CD8-positive, alpha-beta memory T cell (primary cell): ENCODE measurements around the gene LRRC10. TPM values are rescaled to one million over a fixed set of nuclear protein-coding genes. Genes with fewer than 3 reads are reported as not detected.

Source experiments
- CTCF ChIA-PET: fragments of 350-600 bp; sonication (Branson Sonifier 250); formaldehyde crosslinking; loops from one replicate; lab custom pipeline; 2021; ENCODE audit warnings: antibody characterized with exemption; lab: Charles Lee
- POLR2A ChIA-PET: fragments of 350-600 bp; sonication (Branson Sonifier 250); formaldehyde crosslinking; loops from one replicate; lab custom pipeline; 2021; ENCODE audit warnings: antibody characterized with exemption; lab: Charles Lee
- DNase-seq, 5 donors: peaks; one replicate each; pipeline versions ENCODE4 v3.0.0 to v3.0.0-alpha.2; 2020 to 2022; ENCODE audit warnings: mixed read lengths in 1 of 5
- H3K27ac ChIP-seq: one replicate; pipeline ENCODE4 v1.7.0; 2013; ENCODE audit warnings: low read depth, mild to moderate bottlenecking, low read length, moderate library complexity
- H3K27me3 ChIP-seq: 2 replicates; pipeline ENCODE4 v1.7.0; 2013; ENCODE audit warnings: low read length, mild to moderate bottlenecking; ENCODE audit not compliant: insufficient read depth, poor library complexity, severe bottlenecking
- H3K36me3 ChIP-seq: 2 replicates; pipeline ENCODE4 v1.7.0; 2013; ENCODE audit warnings: mild to moderate bottlenecking, low read length, moderate library complexity; ENCODE audit not compliant: insufficient read depth
- H3K4me1 ChIP-seq: 2 replicates; pipeline ENCODE4 v1.7.0; 2013; ENCODE audit warnings: mild to moderate bottlenecking, low read length, moderate library complexity; ENCODE audit not compliant: insufficient read depth
- H3K4me3 ChIP-seq: 2 replicates; pipeline ENCODE4 v1.7.0; 2013; ENCODE audit warnings: mild to moderate bottlenecking, low read length
- H3K9me3 ChIP-seq: 2 replicates; pipeline ENCODE4 v1.7.0; 2013; ENCODE audit warnings: mild to moderate bottlenecking, low read length
- H3K27ac Mint-ChIP-seq, 8 donors: one replicate each; pipeline ENCODE4 v1.8.0; 2020 to 2021; ENCODE audit warnings: mixed read lengths in 8 of 8, mild to moderate bottlenecking in 6 of 8, inconsistent platforms in 3 of 8, moderate library complexity in 3 of 8
- H3K27me3 Mint-ChIP-seq, 2 donors: one replicate each; pipeline ENCODE4 v1.8.0; 2020 to 2021; ENCODE audit warnings: mixed read lengths in 2 of 2, mild to moderate bottlenecking in 1 of 2, moderate library complexity in 1 of 2
- H3K36me3 Mint-ChIP-seq, 3 donors: one replicate each; pipeline ENCODE4 v1.8.0; 2020 to 2021; ENCODE audit warnings: mixed read lengths in 3 of 3, inconsistent platforms in 1 of 3, mild to moderate bottlenecking in 1 of 3
- H3K4me1 Mint-ChIP-seq, 3 donors: one replicate each; pipeline ENCODE4 v1.8.0; 2020 to 2021; ENCODE audit warnings: mixed read lengths in 3 of 3, inconsistent platforms in 1 of 3, mild to moderate bottlenecking in 1 of 3
- H3K4me3 Mint-ChIP-seq, 7 donors: one replicate each; pipeline ENCODE4 v1.8.0; 2020 to 2021; ENCODE audit warnings: mixed read lengths in 7 of 7, mild to moderate bottlenecking in 6 of 7, moderate library complexity in 4 of 7, inconsistent platforms in 2 of 7
- H3K9me3 Mint-ChIP-seq, 5 donors: one replicate each; pipeline ENCODE4 v1.8.0; 2020 to 2022; ENCODE audit warnings: mixed read lengths in 5 of 5, mild to moderate bottlenecking in 3 of 5, moderate library complexity in 2 of 5, inconsistent platforms in 1 of 5
- polyA plus RNA-seq: library from polyadenylated mRNA; unstranded; fragments of 300-500 nt; fragmentation: Illumina TruSeq; gene quantifications from one replicate; pipeline ENCODE4 v1.2.3, GENCODE V29; 2021
- total RNA-seq, 2 experiments: library from RNA; stranded (reverse); gene quantifications; one replicate each; pipeline ENCODE4 v1.2.3, GENCODE V29; 2021

LRRC10 gene
- total and polyA plus RNA-seq, 3 experiments from 2014 or later = not detected

DNA sequence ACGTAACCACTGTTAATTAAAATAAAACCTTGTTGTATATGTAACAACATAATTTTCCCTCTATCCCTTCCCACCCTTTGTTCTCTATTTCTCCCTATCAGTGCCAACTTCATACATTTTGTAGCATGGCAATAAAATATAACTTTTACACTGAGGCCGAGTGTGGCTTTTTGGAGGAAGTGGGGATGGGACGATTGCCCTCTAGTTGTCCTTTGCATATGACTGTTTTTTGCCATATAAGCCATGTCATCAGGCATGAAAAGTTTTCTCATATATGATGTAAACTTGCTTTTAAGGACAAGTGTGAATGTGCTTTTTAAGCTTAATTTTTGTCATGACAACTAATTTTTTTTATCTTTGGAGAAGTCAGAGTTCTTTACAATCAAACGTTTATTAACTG is 31.7 kb downstream of the LRRC10 start:
- DNase-seq = no peak
- Mint-ChIP-seq H3K4me1 (peaks cover 0 to 2% (median 0%) of the 10 kb centered on the region in 3 donors), H3K4me3 (no peak overlapping the region), H3K27me3 (no peaks in the 10 kb centered on the region), H3K36me3 (peaks cover 0 to 20% (median 10%) of the 10 kb centered on the region in 3 donors), H3K27ac (no peak overlapping the region), H3K9me3 (no peaks in the 10 kb centered on the region)
- H3K27me3 ChIP-seq = no peaks in the 10 kb centered on the region
- ChIA-PET CTCF (interaction anchor here (1.1 kb wide), 1 partner anchor 8 kb away, joined by 4 read pairs; no protein-coding TSS in a partner anchor), POLR2A (no interaction called here)
- H3K36me3 ChIP-seq = peaks cover 3% of the 10 kb centered on the region
- no peak overlapping the region for H3K4me3 ChIP-seq
- H3K27ac ChIP-seq = no peak overlapping the region
- no peaks in the 10 kb centered on the region for H3K9me3 ChIP-seq
- no peaks in the 10 kb centered on the region for H3K4me1 ChIP-seq

GRCh38 chr12:69578283-69578682 is 32.4 kb downstream of the LRRC10 start:
- no peaks in the 10 kb centered on the region for H3K4me1 Mint-ChIP-seq
- ChIA-PET POLR2A (no interaction called here), CTCF (no interaction called here)
- H3K4me3 Mint-ChIP-seq = no peak overlapping the region
- peaks cover 0 to 27% (median 11%) of the 10 kb centered on the region in 3 donors for H3K36me3 Mint-ChIP-seq
- no peak overlapping the region for H3K27ac Mint-ChIP-seq
- no peak for DNase-seq
- H3K9me3 Mint-ChIP-seq = no peaks in the 10 kb centered on the region
- no peak overlapping the region for H3K27ac ChIP-seq
- no peaks in the 10 kb centered on the region for H3K27me3 ChIP-seq
- peaks cover 3% of the 10 kb centered on the region for H3K36me3 ChIP-seq
- H3K4me3 ChIP-seq = no peak overlapping the region
- H3K4me1 ChIP-seq = no peaks in the 10 kb centered on the region
- no peaks in the 10 kb centered on the region for H3K9me3 ChIP-seq
- H3K27me3 Mint-ChIP-seq = no peaks in the 10 kb centered on the region

GRCh38 chr12:69575346-69575745 is 35.4 kb downstream of the LRRC10 start:
- H3K36me3 Mint-ChIP-seq = peaks cover 0 to 47% (median 24%) of the 10 kb centered on the region in 3 donors

GRCh38 chr12:69570545-69571399 is 39.9 kb downstream of the LRRC10 start:
- Mint-ChIP-seq H3K36me3 (peaks cover 0 to 65% (median 26%) of the 10 kb centered on the region in 3 donors), H3K27me3 (no peaks in the 10 kb centered on the region), H3K9me3 (no peaks in the 10 kb centered on the region), H3K27ac (peak overlapping the region in 5 of 8 donors; percentile 6 to 64 (median 26)), H3K4me1 (no peaks in the 10 kb centered on the region), H3K4me3 (no peak overlapping the region)
- no peak overlapping the region for H3K27ac ChIP-seq
- ChIA-PET CTCF (interaction anchor here (0.6 to 3.9 kb wide), 33 partner anchors 8 to 416 kb away, joined by 3 to 35 read pairs (median 4); partner anchors contain the start of gene CPSF6), POLR2A (no interaction called here)
- peaks cover 15% of the 10 kb centered on the region for H3K36me3 ChIP-seq
- H3K4me1 ChIP-seq = no peaks in the 10 kb centered on the region
- peak; percentile 20 to 57 (median 54) for DNase-seq
- H3K4me3 ChIP-seq = no peak overlapping the region
- no peaks in the 10 kb centered on the region for H3K9me3 ChIP-seq
- no peaks in the 10 kb centered on the region for H3K27me3 ChIP-seq

More at GRCh38 chr12:69575346-69575745, 35.4 kb downstream of the LRRC10 start:
- Mint-ChIP-seq H3K27ac (peak overlapping the region in 2 of 8 donors; percentile 30 to 64), H3K27me3 (no peaks in the 10 kb centered on the region), H3K4me3 (no peak overlapping the region), H3K9me3 (no peaks in the 10 kb centered on the region), H3K4me1 (no peaks in the 10 kb centered on the region)
- CTCF ChIA-PET = no interaction called here
- Histone ChIP-seq H3K4me1 (no peaks in the 10 kb centered on the region), H3K27ac (no peak overlapping the region), H3K36me3 (peaks cover 10% of the 10 kb centered on the region), H3K9me3 (no peaks in the 10 kb centered on the region), H3K27me3 (no peaks in the 10 kb centered on the region), H3K4me3 (no peak overlapping the region)
- no peak for DNase-seq
- POLR2A ChIA-PET = no interaction called here

DNA sequence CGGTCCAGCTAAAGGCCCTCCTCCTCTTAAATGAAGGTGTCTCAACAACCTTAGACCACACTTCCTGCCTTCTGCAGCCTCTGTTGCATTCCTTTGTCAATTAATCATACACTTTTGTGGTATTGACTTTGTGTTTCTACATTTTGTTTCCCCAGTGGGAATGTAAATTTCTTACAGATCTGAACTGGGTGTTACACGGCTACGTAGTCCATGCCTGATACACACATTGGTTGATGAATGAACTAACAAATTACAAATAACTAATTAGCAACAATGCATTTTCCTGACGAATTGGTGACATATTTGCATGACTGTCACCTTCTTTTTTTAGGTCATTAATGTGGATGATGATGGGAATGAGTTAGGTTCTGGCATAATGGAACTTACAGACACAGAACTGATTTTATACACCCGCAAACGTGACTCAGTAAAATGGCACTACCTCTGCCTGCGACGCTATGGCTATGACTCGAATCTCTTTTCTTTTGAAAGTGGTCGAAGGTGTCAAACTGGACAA is 40.6 kb downstream of the LRRC10 start:
- no peaks in the 10 kb centered on the region for H3K4me1 Mint-ChIP-seq
- no peaks in the 10 kb centered on the region for H3K9me3 Mint-ChIP-seq
- Histone ChIP-seq H3K4me1 (no peaks in the 10 kb centered on the region), H3K27ac (no peak overlapping the region), H3K9me3 (no peaks in the 10 kb centered on the region), H3K36me3 (peaks cover 15% of the 10 kb centered on the region), H3K27me3 (no peaks in the 10 kb centered on the region), H3K4me3 (no peak overlapping the region)
- CTCF ChIA-PET = interaction anchor here (0.6 to 3.9 kb wide), 20 partner anchors 9 to 415 kb away, joined by 3 to 35 read pairs (median 4); partner anchors contain the start of gene CPSF6
- H3K36me3 Mint-ChIP-seq = peaks cover 0 to 58% (median 26%) of the 10 kb centered on the region in 3 donors
- POLR2A ChIA-PET = interaction anchor here (0.5 kb wide), 1 partner anchor 213 kb away, joined by 6 read pairs; no protein-coding TSS in a partner anchor
- H3K27me3 Mint-ChIP-seq = no peaks in the 10 kb centered on the region
- DNase-seq = no peak
- H3K4me3 Mint-ChIP-seq = no peak overlapping the region
- peak overlapping the region in 7 of 8 donors; percentile 5 to 79 (median 51) for H3K27ac Mint-ChIP-seq

DNA sequence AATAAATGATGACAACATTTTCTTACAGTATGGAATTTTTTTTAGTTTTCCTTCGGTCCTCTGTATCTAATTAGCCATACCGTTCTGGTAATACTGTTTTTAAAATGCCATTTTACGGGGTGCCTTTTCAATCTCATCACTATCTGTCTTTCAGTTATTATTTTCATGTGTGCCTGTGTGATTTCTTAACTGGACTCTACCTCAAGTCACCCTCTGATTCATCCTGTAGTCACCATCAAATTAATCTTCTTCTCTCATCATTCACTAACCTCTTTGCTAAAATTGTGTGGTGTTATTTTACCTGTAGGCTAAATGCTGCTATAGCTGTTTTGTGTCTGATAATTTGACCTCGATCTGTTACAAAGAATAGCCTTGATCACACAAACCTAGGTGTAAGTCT is 41.5 kb downstream of the LRRC10 start:
- H3K4me3 ChIP-seq = no peak overlapping the region
- Mint-ChIP-seq H3K27me3 (no peaks in the 10 kb centered on the region), H3K4me3 (no peak overlapping the region), H3K36me3 (peaks cover 0 to 49% (median 19%) of the 10 kb centered on the region in 3 donors), H3K4me1 (no peaks in the 10 kb centered on the region), H3K27ac (peak overlapping the region in 6 of 8 donors; percentile 17 to 81 (median 64)), H3K9me3 (no peaks in the 10 kb centered on the region)
- H3K4me1 ChIP-seq = no peaks in the 10 kb centered on the region
- H3K27ac ChIP-seq = no peak overlapping the region
- no peaks in the 10 kb centered on the region for H3K9me3 ChIP-seq
- ChIA-PET POLR2A (no interaction called here), CTCF (interaction anchor here (0.8 to 3.9 kb wide), 6 partner anchors 13 to 415 kb away, joined by 3 to 25 read pairs (median 6); no protein-coding TSS in a partner anchor)
- peaks cover 14% of the 10 kb centered on the region for H3K36me3 ChIP-seq
- H3K27me3 ChIP-seq = no peaks in the 10 kb centered on the region
- DNase-seq = no peak

GRCh38 chr12:69566603-69567002 is 44.1 kb downstream of the LRRC10 start:
- Mint-ChIP-seq H3K27ac (peak overlapping the region in 4 of 8 donors; percentile 7 to 44 (median 26)), H3K4me3 (no peak overlapping the region), H3K4me1 (peaks cover 0 to 1% (median 0%) of the 10 kb centered on the region in 3 donors), H3K9me3 (no peaks in the 10 kb centered on the region), H3K27me3 (no peaks in the 10 kb centered on the region), H3K36me3 (peaks cover 0 to 28% (median 11%) of the 10 kb centered on the region in 3 donors)
- Histone ChIP-seq H3K9me3 (no peaks in the 10 kb centered on the region), H3K4me1 (no peaks in the 10 kb centered on the region), H3K4me3 (no peak overlapping the region), H3K27ac (no peak overlapping the region), H3K36me3 (peaks cover 13% of the 10 kb centered on the region), H3K27me3 (no peaks in the 10 kb centered on the region)
- POLR2A ChIA-PET = no interaction called here
- CTCF ChIA-PET = interaction anchor here (2.1 kb wide), 1 partner anchor 208 kb away, joined by 6 read pairs; no protein-coding TSS in a partner anchor
- DNase-seq = no peak
